ENCODE measurements around the gene PRDM10.

The PRDM10 gene

GRCh38 chr11:129946965-129947364 lies 55.7 kb downstream of the PRDM10 start:
- no peak for DNase-seq (ENCODE audit: low read depth in 2 of 2)

DNA sequence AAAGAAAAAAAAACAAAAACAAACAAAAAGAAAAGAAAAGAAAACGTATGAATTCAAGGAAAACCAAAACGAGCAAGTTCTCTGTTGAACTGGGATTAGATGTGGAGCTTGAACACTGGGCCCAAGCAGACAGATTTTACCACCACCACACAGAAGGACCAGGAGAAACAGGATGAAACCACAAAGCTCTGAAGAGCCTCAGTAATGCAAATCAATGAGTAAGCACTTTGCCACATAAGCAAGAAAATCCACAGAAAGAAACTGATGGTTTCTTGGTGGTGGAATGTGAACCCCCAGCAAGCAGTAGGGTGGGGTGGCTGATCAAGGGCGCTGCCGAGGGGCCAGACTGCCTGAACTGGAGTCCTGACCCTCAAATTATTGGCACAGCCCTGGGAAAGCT lies 56.4 kb downstream of the PRDM10 start:
- no peak for DNase-seq (ENCODE audit: low read depth in 2 of 2)

- DNase-seq (ENCODE audit: low read depth in 2 of 2), result no peak
These were observed 57.3 kb downstream of the PRDM10 start for GRCh38 chr11:129945373-129945772.

GRCh38 chr11:129944696-129945095 lies 57.9 kb downstream of the PRDM10 start:
- DNase-seq (ENCODE audit: low read depth in 2 of 2), result no peak

GRCh38 chr11:129943036-129943435 lies 59.6 kb downstream of the PRDM10 start:
- no peak for DNase-seq (ENCODE audit: low read depth in 2 of 2)

DNA sequence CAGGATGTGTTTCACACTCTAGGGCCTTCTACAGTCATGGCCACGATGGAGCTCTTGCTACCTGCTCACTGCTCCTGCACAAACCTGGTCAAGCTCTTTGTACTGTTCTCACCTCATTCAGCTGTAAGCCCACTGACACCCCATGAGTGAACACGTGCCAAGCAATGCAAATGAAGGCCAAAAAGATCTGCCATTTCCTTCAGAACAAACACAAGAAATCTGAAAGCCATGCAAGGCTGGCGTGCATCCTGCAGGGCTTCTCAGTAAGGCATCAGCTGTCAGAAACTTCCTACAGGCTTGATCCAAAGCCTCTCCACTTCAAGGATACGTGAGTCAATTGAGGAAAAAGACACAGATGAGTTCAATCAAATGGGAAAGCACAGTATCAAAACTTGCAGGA lies 63.1 kb downstream of the PRDM10 start:
- no peak for DNase-seq (ENCODE audit: low read depth in 2 of 2)

DNA sequence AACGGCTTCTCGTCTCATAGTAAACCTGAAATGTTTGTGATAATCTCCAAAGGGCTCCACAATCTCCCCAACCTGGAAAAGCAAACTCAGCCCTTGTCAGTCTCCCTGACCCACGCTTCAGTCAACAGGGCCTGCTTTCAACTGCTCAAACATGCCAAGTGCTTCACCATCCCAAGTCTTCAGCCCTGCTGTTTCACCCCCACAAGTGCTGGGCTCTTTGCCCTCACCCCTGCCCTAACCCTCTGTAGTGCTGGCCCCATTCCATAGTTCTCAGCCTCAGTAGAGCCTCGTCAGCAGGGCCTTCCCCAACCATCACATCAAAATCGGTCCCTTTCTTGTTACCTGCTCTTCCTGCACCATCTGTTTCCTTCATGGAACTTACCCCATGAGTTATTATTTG lies 63.9 kb downstream of the PRDM10 start:
- DNase-seq (ENCODE audit: low read depth in 2 of 2), result no peak

DNA sequence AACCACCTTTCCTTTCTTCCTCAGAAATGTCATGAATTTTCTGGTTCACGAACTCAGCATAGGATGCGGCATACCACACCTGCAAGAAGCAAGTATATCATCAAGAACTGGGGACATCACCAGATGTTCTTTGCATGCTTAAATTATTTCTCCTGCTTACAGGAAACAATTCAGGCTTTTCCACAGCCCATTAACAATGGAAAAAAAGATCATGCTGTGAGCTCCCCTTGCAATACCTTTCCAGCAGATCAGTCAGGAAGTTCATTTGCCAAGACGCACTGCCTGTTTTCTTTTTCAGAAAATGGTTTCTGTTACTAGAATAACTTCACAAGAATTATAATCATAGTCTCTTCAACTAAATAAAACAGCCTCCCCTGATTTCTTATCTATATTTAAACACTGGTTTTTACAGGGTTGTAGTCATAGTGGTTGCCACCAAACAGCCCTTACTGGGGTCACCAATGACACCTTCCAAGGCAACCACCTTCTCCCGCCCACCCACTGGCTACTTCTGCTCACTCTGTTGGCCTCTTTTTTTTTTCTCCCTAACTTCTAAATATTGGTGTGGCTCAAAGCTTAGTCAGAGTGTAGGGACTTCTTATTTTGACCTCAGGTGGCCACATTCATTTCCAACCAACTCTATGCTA lies 64.9 kb downstream of the PRDM10 start:
- DNase-seq (ENCODE audit: low read depth in 2 of 2), result no peak

DNA sequence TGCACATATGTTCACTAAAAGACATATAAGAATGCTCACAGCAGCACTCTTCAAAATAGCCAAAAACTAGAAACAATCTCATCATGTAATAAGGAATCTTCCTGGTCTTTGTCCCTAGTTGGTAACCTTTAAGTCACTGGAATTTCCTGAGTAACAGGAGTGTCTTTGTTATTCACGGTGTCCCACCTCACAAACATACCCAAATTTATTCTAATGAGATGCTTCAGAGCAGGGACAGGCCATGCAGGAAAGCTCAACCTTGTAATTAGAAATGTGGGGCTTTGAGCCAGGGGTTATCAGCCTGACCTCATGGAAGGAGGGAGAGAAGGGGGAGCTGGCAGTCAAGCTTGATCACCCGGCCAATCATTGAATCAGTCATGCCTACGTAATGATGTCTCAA lies 66.9 kb downstream of the PRDM10 start:
- DNase-seq (ENCODE audit: low read depth in 2 of 2), result no peak

DNA sequence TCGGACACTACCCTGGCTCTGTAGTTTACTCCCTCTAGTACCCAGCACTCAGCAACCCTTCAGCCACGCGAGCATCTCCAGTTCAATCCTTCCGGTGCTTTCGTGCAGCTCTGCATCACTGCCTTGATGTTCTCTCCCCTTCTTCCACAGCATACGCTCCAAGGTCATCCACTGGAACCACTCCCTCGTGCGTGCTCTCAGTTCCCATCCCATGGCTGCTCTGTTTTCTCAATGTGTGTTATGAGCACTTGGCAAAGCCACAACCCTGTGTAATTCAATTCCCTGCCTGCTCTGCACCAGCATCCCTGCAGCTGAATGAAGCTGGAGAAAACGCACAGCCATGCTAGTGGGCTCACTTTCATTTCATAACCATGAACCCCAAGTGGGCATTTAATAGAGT lies 68.7 kb downstream of the PRDM10 start:
- DNase-seq (ENCODE audit: low read depth in 2 of 2), result no peak

DNA sequence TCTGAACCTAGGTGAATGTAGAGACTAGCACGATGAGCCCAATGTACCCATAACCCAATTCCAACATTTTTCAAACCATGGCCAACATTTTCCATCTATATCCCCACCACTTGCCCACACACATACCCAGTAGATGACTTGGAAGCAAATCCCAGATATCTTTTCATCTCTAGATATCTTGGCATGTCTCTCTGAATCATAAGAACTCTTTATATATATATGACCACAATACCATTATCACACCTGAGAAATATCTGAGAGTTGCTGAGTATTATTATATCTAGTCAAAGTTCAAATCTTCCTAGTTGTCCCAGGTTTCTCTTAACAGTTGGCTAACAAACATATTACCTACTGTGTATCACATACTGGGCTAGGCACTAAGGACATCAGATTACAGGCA lies 69.4 kb downstream of the PRDM10 start:
- no peak for DNase-seq (ENCODE audit: low read depth in 2 of 2)

- DNase-seq (ENCODE audit: low read depth in 2 of 2), result no peak
These were observed 70.1 kb downstream of the PRDM10 start for GRCh38 chr11:129932381-129933067.

- DNase-seq (ENCODE audit: low read depth in 2 of 2), result no peak
These were observed 71.9 kb downstream of the PRDM10 start for GRCh38 chr11:129930743-129931142.

DNA sequence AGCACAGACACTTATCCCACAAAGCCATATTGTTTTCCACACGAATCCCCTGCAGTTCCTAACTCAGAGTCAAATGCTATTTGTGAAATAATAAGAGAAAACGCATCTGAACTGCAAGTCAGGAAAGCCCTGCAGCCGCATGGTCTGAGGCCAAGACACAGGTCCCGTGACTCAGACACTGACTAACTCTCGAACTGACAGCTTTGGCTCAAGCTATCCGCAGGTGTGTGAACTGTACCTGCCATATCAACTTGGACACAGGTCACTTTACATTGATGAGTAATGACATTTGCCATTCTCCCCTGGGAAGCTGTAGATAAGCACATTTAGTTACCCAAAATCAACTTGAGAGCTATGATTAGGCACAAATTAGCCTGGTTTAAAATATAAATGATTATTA lies 72.3 kb downstream of the PRDM10 start:
- no peak for DNase-seq (ENCODE audit: low read depth in 2 of 2)

DNA sequence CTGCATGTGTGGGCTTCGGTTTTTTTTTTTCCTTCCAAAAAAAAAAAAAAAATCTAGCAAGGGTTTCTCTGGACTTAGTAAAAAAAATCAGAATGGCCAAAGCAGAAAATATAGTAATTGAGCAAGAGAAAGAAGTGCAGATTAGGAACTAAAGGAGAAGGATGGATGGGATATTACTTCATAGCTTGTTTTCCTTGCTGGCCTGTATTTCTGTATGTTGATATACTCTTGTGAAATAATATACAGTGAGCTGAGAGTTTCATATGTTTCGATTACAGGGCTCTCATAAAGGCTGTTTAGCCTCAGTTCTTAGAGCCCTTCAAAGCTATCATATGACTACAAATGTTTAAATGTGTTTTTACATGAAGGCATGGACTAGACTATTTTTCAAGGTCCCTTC lies 72.9 kb downstream of the PRDM10 start:
- no peak for DNase-seq (ENCODE audit: low read depth in 2 of 2)

- no peak for DNase-seq (ENCODE audit: low read depth in 2 of 2)
These were observed 73.5 kb downstream of the PRDM10 start for GRCh38 chr11:129928923-129929692.

DNA sequence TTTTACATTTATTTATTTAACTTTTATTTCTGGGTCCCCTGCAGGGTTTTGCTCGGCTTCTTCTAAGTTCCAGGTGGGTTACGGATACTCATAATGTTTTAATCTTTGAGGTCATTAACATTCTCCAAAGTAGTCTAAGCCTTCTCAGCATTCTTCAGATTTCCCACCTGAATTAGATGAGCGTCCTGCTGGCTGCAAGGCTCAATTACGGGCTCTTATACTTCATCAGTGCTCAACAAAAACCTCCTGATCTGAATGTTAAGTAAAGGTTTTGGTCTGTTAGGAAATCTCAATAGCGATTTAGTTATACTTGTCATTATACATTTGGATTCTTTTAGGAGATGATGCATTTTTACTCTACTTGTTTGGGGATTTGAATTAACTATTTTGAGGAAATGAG lies 80.0 kb downstream of the PRDM10 start:
- no peak for DNase-seq (ENCODE audit: low read depth in 2 of 2)

GRCh38 chr11:129918361-129918760 lies 84.3 kb downstream of the PRDM10 start:
- no peak for DNase-seq (ENCODE audit: low read depth in 2 of 2)

DNA sequence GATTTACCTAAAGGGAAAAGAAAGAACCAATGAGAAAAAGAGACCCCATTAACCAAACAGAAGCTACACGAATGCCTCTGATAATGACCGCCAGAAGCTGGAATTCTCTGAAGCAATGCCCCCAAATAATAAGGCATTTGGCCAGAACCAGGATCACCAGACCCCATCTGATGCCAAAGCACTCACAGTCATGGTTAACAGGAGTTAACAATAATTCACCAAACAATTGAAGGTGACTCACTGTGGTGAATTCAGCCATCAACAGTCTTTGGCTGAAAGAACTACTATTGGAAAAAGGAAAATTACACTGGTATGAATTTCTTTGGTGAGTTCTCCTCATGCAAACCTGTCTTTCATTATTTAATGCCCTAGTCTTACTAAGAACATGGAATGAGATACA lies 85.4 kb downstream of the PRDM10 start:
- no peak for DNase-seq (ENCODE audit: low read depth in 2 of 2)

DNA sequence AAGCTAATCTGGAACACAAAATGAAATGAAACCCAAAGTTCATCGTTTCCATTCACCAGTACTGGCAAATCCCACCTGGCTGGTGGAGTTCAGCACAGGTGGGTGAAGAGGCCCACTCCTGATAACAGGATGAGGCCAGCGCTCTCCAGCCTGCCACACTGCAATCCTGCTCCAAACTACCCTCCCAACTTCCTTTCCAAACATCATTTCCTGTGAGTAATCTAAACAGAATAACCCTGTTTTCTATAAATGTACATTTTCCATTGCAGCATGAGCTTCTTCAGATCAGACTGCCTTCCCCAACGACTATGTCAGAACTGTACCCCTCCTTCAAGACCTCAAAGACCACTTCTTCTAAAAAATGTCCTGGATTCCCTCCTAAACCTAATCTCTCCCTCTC lies 91.3 kb downstream of the PRDM10 start:
- no peak for DNase-seq (ENCODE audit: low read depth in 2 of 2)

GRCh38 chr11:129910360-129910759 lies 92.3 kb downstream of the PRDM10 start:
- no peak for DNase-seq (ENCODE audit: low read depth in 2 of 2)

GRCh38 chr11:129905402-129905801 lies 97.2 kb downstream of the PRDM10 start:
- DNase-seq (ENCODE audit: low read depth in 2 of 2), result no peak

DNA sequence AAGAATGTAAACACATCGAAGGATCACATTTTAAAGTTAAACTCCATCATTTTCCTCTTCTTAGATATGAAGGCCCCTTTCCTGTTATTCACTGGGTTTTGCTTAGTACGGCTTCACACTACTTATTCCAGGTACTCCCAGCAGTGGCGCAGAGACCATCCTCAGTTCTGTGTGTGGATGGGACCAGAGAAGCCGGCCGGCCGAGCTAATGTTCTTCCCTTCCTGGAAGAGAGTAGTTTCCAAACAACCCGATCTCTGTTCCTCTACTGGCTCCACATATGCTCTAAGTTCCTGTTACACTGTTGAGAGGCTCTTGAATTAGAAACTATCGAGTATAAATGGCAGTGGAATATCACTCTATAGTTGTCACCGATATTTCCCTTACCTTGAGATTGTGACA lies 106.6 kb downstream of the PRDM10 start:
- DNase-seq (ENCODE audit: low read depth in 2 of 2), result no peak

Data from stimulated activated CD4-positive, alpha-beta T cell treated with anti-CD3 and anti-CD28 coated beads, Interleukin-12 subunit alpha, Interleukin-12 subunit beta, amount 100 ng/mL, for 24 hours (primary cell).